NOMO-1 (cell line): ENCODE data around the gene RNF167.

ENCODE experiments used
- DNase-seq, 2 experiments: peaks; one replicate each; lab custom pipeline; 2025; ENCODE audit not compliant: unreplicated experiment in 2 of 2; lab: John Stamatoyannopoulos, UW

Gene RNF167

GRCh38 chr17:4950075-4950745 is 10.1 kb downstream of the RNF167 start:
- peak in 1 of 2 experiments; percentile 62 for DNase-seq

- DNase-seq: no peak
These were observed 10.7 kb downstream of the RNF167 start, which contains the start of gene ENO3 for GRCh38 chr17:4950746-4951204. TSS of gene ENO3 (plus strand) at chr17:4951119. CDS start at chr17:4951830, 711 bp downstream.

GRCh38 chr17:4951486-4951885 is 11.4 kb downstream of the RNF167 start:
- DNase-seq: no peak

GRCh38 chr17:4953451-4953961 is 13.4 kb downstream of the RNF167 start:
- no peak for DNase-seq

- DNase-seq: no peak
These were observed 15.0 kb downstream of the RNF167 start for GRCh38 chr17:4955091-4955490.

- DNase-seq: no peak
These were observed 16.5 kb downstream of the RNF167 start for GRCh38 chr17:4956493-4957061.

GRCh38 chr17:4958102-4958501 is 18.0 kb downstream of the RNF167 start:
- no peak for DNase-seq

- DNase-seq: no peak
These were observed 19.3 kb downstream of the RNF167 start for GRCh38 chr17:4959261-4959965.

- no peak for DNase-seq
These were observed 20.3 kb downstream of the RNF167 start for GRCh38 chr17:4960279-4960922.

- DNase-seq: no peak
These were observed 25.4 kb downstream of the RNF167 start for GRCh38 chr17:4965311-4965986.

- peak; percentile 99 to 100 for DNase-seq
These were observed 26.9 kb downstream of the RNF167 start for GRCh38 chr17:4966844-4967538.

- DNase-seq: peak; percentile 93 to 95
These were observed 27.7 kb downstream of the RNF167 start, which contains the start of gene SPAG7 for GRCh38 chr17:4967539-4968485. TSS of gene SPAG7 (minus strand) at chr17:4967817. CDS start at chr17:4967804, 13 bp downstream.

- DNase-seq: no peak
These were observed 28.5 kb downstream of the RNF167 start for GRCh38 chr17:4968486-4969046.

GRCh38 chr17:4969047-4969550 is 29.0 kb downstream of the RNF167 start:
- DNase-seq: no peak

- DNase-seq: no peak
These were observed 29.6 kb downstream of the RNF167 start for GRCh38 chr17:4969551-4970173.

GRCh38 chr17:4970273-4970672 is 30.2 kb downstream of the RNF167 start:
- DNase-seq: no peak

- no peak for DNase-seq
These were observed 31.8 kb downstream of the RNF167 start for GRCh38 chr17:4971826-4972225.

- DNase-seq: no peak
These were observed 32.3 kb downstream of the RNF167 start for GRCh38 chr17:4972322-4972721.
